ENCODE data around the gene ATP1A4. TPM values are rescaled to one million over a fixed set of nuclear protein-coding genes. Genes with fewer than 3 reads are reported as not detected.

ATP1A4 gene
- polyA plus RNA-seq, 1 donor = 0.27 TPM

DNA sequence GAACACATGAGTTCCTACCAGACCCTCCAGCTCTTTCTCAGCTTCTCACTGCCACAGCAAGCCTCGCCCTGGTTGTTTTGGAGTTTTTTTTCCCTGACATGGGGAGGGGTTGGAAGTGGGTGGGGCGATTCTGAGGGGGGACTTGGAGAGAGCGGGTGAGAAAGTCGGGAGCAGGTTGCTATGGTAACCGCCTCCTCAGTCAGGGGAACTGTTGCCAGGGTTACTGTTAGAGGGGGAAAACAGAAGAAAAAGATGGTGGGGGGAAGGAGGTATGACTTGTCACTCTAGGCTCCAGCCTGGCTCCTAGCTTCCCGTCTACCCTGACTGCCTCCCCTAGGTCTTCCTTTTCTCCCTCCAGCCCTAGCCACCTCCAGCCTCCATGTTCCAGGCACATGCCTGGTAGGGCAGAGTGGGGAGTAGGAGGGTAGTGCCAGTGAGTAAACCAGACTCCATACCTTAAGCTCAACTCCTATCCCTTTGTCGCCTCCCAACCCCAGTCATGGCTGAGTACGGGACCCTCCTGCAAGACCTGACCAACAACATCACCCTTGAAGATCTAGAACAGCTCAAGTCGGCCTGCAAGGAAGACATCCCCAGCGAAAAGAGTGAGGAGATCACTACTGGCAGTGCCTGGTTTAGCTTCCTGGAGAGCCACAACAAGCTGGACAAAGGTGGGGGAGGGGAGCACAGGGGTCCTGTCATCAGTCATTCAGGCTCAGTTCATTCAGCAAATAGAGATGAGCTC lies 59.8 kb downstream of the ATP1A4 start:
- Histone ChIP-seq H3K36me3 (ENCODE audit: control insufficient read depth, insufficient read depth, low read length) (peaks cover 82% of the 10 kb centered on the region), H3K27ac (ENCODE audit: low read length) (no peak overlapping the region), H3K9me3 (ENCODE audit: control insufficient read depth, low read depth, low read length) (no peaks in the 10 kb centered on the region), H3K4me1 (ENCODE audit: control insufficient read depth, insufficient read depth, low read length) (peaks cover 4% of the 10 kb centered on the region), H3K27me3 (ENCODE audit: control insufficient read depth, insufficient read depth, low read length) (no peaks in the 10 kb centered on the region), H3K4me3 (ENCODE audit: low read length) (no peak overlapping the region)
- no peak for DNase-seq
- no CpG with 5 or more reads among the region's 10 CpGs for WGBS (ENCODE audit: insufficient coverage, low lambda C conversion rate)

GRCh38 chr1:160214481-160215140 lies 63.2 kb downstream of the ATP1A4 start:
- no peak overlapping the region for H3K4me3 ChIP-seq (ENCODE audit: low read length)
- H3K27me3 ChIP-seq (ENCODE audit: control insufficient read depth, insufficient read depth, low read length) = no peaks in the 10 kb centered on the region
- H3K27ac ChIP-seq (ENCODE audit: low read length) = no peak overlapping the region
- H3K36me3 ChIP-seq (ENCODE audit: control insufficient read depth, insufficient read depth, low read length) = peaks cover 94% of the 10 kb centered on the region
- H3K4me1 ChIP-seq (ENCODE audit: control insufficient read depth, insufficient read depth, low read length) = peaks cover 5% of the 10 kb centered on the region
- H3K9me3 ChIP-seq (ENCODE audit: control insufficient read depth, low read depth, low read length) = no peaks in the 10 kb centered on the region
- no CpG with 5 or more reads among the region's 3 CpGs for WGBS (ENCODE audit: insufficient coverage, low lambda C conversion rate)
- DNase-seq = no peak

- no peaks in the 10 kb centered on the region for H3K27me3 ChIP-seq (ENCODE audit: control insufficient read depth, insufficient read depth, low read length)
- H3K36me3 ChIP-seq (ENCODE audit: control insufficient read depth, insufficient read depth, low read length) = peaks cover 91% of the 10 kb centered on the region
- no peaks in the 10 kb centered on the region for H3K9me3 ChIP-seq (ENCODE audit: control insufficient read depth, low read depth, low read length)
- no peak for DNase-seq
- peaks cover 5% of the 10 kb centered on the region for H3K4me1 ChIP-seq (ENCODE audit: control insufficient read depth, insufficient read depth, low read length)
- no peak overlapping the region for H3K4me3 ChIP-seq (ENCODE audit: low read length)
- H3K27ac ChIP-seq (ENCODE audit: low read length) = no peak overlapping the region
Measured at GRCh38 chr1:160216301-160216700, 64.9 kb downstream of the ATP1A4 start.

DNA sequence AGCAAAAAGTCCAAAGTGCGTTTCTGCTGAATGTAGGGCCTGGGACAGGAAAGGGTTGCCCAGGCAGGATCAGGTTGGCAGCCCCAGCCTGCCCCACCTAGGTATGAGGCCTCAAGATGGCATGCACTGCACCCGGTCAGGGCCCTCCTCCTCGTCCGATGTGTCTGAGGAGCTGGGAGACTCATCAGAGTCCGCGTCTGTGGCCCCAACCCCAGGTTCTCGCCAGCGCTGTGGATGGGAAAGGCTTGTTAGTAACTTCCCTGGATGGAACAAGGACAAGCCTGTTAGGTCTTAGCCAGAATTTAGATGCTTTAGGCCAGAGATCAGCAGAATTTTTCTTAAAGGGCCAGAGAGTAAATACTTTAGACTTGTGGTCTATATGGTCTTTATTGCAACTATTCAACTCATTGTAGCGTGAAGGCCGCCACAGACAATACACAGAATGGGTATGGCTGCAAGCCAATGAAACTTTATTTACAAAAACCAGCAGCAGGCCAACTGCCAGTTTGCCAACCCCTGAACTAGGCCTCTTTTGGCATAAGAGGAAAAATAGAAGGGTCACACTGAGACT lies 66.2 kb downstream of the ATP1A4 start:
- Histone ChIP-seq H3K36me3 (ENCODE audit: control insufficient read depth, insufficient read depth, low read length) (peaks cover 93% of the 10 kb centered on the region), H3K4me3 (ENCODE audit: low read length) (no peak overlapping the region), H3K4me1 (ENCODE audit: control insufficient read depth, insufficient read depth, low read length) (peaks cover 5% of the 10 kb centered on the region), H3K27ac (ENCODE audit: low read length) (no peak overlapping the region), H3K27me3 (ENCODE audit: control insufficient read depth, insufficient read depth, low read length) (no peaks in the 10 kb centered on the region), H3K9me3 (ENCODE audit: control insufficient read depth, low read depth, low read length) (no peaks in the 10 kb centered on the region)
- DNase-seq = peak in 1 of 2 donors; percentile 54
- no CpG with 5 or more reads among the region's 10 CpGs for WGBS (ENCODE audit: insufficient coverage, low lambda C conversion rate)

DNA sequence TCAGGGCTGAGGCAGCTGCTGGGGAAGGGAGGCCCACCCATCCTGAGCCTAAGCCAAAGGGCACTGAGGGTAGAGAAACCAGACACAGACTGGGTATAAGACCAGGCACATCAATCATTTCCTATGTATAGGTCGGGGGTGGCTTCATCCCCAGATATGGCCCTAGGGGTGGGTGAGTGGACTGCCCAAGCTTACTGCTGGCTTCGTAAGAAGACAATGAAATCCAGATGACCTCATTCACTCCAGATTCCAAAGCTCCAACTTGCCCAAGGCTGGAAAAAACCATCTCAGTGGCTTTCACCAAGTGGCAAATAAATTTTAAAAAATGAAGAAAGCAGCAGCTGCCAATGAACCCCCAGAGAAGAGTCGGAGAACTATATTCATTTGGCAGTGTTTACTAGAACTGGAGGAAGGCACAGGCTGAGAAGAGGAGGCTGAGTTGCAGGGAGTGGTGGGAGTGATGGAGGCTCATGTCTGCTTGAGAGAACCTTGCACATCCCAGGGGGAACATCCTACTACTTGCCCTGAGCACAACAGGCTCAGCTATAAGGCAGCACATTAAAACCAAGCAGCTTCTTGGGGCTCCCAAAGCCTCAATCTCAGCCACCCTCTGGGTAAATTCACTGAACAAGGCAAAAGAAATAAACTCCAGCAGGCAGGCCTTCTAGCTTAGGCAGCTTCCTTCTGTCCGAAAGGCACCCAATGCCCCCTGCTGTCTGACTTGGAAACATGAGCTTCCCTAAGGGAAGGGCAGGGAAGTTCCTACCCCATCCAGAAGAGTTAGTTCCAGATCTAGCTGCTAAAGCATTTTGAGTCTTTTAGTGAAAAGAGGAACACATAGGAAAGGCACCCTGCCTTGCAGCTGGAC lies 67.9 kb downstream of the ATP1A4 start:
- Histone ChIP-seq H3K4me1 (ENCODE audit: control insufficient read depth, insufficient read depth, low read length) (peaks cover 5% of the 10 kb centered on the region), H3K27ac (ENCODE audit: low read length) (no peak overlapping the region), H3K36me3 (ENCODE audit: control insufficient read depth, insufficient read depth, low read length) (peaks cover 93% of the 10 kb centered on the region), H3K27me3 (ENCODE audit: control insufficient read depth, insufficient read depth, low read length) (no peaks in the 10 kb centered on the region), H3K9me3 (ENCODE audit: control insufficient read depth, low read depth, low read length) (no peaks in the 10 kb centered on the region), H3K4me3 (ENCODE audit: low read length) (no peak overlapping the region)
- no CpG with 5 or more reads among the region's 4 CpGs for WGBS (ENCODE audit: insufficient coverage, low lambda C conversion rate)
- peak; percentile 39 to 40 for DNase-seq

- peaks cover 93% of the 10 kb centered on the region for H3K36me3 ChIP-seq (ENCODE audit: control insufficient read depth, insufficient read depth, low read length)
Measured at GRCh38 chr1:160220301-160220700, 68.9 kb downstream of the ATP1A4 start.

DNA sequence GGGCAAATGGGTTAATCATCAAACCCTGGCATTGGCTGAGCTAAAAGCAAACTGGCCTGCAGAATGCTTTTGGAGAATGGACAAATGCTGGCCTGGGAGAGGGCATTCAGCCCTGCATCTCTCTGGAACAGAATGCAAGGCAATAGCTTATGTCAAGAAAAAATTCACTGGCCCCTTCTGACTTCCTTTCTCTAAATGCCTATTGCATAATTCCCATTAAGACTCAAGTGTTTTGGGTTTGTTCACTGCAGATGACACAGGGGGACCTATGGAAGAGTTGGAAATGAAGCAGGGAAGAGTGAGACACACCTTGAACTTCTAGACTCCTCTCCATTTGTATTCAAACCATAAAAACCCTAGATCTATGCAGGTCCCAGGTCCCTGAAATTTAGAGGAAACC lies 69.7 kb downstream of the ATP1A4 start:
- no peaks in the 10 kb centered on the region for H3K27me3 ChIP-seq (ENCODE audit: control insufficient read depth, insufficient read depth, low read length)
- no peaks in the 10 kb centered on the region for H3K9me3 ChIP-seq (ENCODE audit: control insufficient read depth, low read depth, low read length)
- peaks cover 5% of the 10 kb centered on the region for H3K4me1 ChIP-seq (ENCODE audit: control insufficient read depth, insufficient read depth, low read length)
- no peak for DNase-seq
- H3K36me3 ChIP-seq (ENCODE audit: control insufficient read depth, insufficient read depth, low read length) = peaks cover 92% of the 10 kb centered on the region
- no peak overlapping the region for H3K27ac ChIP-seq (ENCODE audit: low read length)
- no peak overlapping the region for H3K4me3 ChIP-seq (ENCODE audit: low read length)

More at GRCh38 chr1:160220301-160220700, 68.9 kb downstream of the ATP1A4 start:
- WGBS (ENCODE audit: insufficient coverage, low lambda C conversion rate) = no CpG with 5 or more reads among the region's 2 CpGs
- DNase-seq = no peak
- Histone ChIP-seq H3K27ac (ENCODE audit: low read length) (no peak overlapping the region), H3K4me3 (ENCODE audit: low read length) (no peak overlapping the region), H3K27me3 (ENCODE audit: control insufficient read depth, insufficient read depth, low read length) (no peaks in the 10 kb centered on the region), H3K4me1 (ENCODE audit: control insufficient read depth, insufficient read depth, low read length) (peaks cover 5% of the 10 kb centered on the region), H3K9me3 (ENCODE audit: control insufficient read depth, low read depth, low read length) (no peaks in the 10 kb centered on the region)

DNA sequence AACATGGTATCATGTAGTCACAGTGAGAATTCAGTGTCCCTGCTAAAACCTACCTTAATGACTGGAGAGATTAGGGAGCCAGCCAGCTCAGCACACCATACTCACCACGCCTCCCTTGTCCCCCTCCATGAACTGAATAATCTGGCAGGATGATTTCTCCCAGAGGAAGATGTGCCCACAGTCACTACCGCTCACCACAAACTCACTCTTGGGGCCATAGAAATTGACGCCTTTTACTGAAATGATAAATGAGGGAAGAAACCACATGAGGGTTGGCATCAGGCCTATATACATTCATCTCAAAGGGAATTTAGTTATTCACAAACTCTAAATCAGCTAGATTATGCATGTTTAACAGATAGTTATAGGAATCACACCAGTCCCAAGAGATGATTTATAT lies 71.1 kb downstream of the ATP1A4 start:
- Histone ChIP-seq H3K4me3 (ENCODE audit: low read length) (no peak overlapping the region), H3K27me3 (ENCODE audit: control insufficient read depth, insufficient read depth, low read length) (no peaks in the 10 kb centered on the region), H3K4me1 (ENCODE audit: control insufficient read depth, insufficient read depth, low read length) (no peaks in the 10 kb centered on the region), H3K36me3 (ENCODE audit: control insufficient read depth, insufficient read depth, low read length) (peaks cover 93% of the 10 kb centered on the region), H3K27ac (ENCODE audit: low read length) (no peak overlapping the region), H3K9me3 (ENCODE audit: control insufficient read depth, low read depth, low read length) (no peaks in the 10 kb centered on the region)
- WGBS (ENCODE audit: insufficient coverage, low lambda C conversion rate) = no CpG with 5 or more reads among the region's 3 CpGs
- DNase-seq = no peak

GRCh38 chr1:160224606-160225005 lies 73.2 kb downstream of the ATP1A4 start:
- Histone ChIP-seq H3K4me1 (ENCODE audit: control insufficient read depth, insufficient read depth, low read length) (no peaks in the 10 kb centered on the region), H3K36me3 (ENCODE audit: control insufficient read depth, insufficient read depth, low read length) (peaks cover 87% of the 10 kb centered on the region)
- no peak for DNase-seq

GRCh38 chr1:160225345-160225744 lies 73.9 kb downstream of the ATP1A4 start:
- Histone ChIP-seq H3K36me3 (ENCODE audit: control insufficient read depth, insufficient read depth, low read length) (peaks cover 92% of the 10 kb centered on the region), H3K27me3 (ENCODE audit: control insufficient read depth, insufficient read depth, low read length) (no peaks in the 10 kb centered on the region), H3K4me1 (ENCODE audit: control insufficient read depth, insufficient read depth, low read length) (no peaks in the 10 kb centered on the region), H3K9me3 (ENCODE audit: control insufficient read depth, low read depth, low read length) (no peaks in the 10 kb centered on the region), H3K4me3 (ENCODE audit: low read length) (no peak overlapping the region), H3K27ac (ENCODE audit: low read length) (no peak overlapping the region)
- 100% methylated on average over 1 of the region's 2 CpGs for WGBS (ENCODE audit: insufficient coverage, low lambda C conversion rate)
- DNase-seq = no peak

More at GRCh38 chr1:160224606-160225005, 73.2 kb downstream of the ATP1A4 start:
- Histone ChIP-seq H3K4me3 (ENCODE audit: low read length) (no peak overlapping the region), H3K27me3 (ENCODE audit: control insufficient read depth, insufficient read depth, low read length) (no peaks in the 10 kb centered on the region), H3K27ac (ENCODE audit: low read length) (no peak overlapping the region), H3K9me3 (ENCODE audit: control insufficient read depth, low read depth, low read length) (no peaks in the 10 kb centered on the region)
- WGBS (ENCODE audit: insufficient coverage, low lambda C conversion rate) = no CpG with 5 or more reads among the region's 2 CpGs

Data from large intestine (tissue), 3 donors.